GM12878 (cell line): ENCODE measurements around the gene IGLON5. TPM values are rescaled to one million over a fixed set of nuclear protein-coding genes. Genes with fewer than 3 reads are reported as not detected.

Source experiments
- ATAC-seq: fragments of 200-7000 bp; cut with Tn5 transposase; 3 replicates; pipeline ENCODE4 v1.9.1; 2020; ENCODE audit warnings: mild to moderate bottlenecking, moderate library complexity
- BruUV-seq: library from RNA; stranded (reverse); fragments of 400-500 nt; replicated peaks from 2 replicates; lab custom pipeline; 2021; lab: Mats Ljungman, UMichigan
- CTCF ChIA-PET: fragments of 300-600 bp; sonication (Branson Sonifier 250); formaldehyde crosslinking; extraction: SDS; loops from one replicate; lab custom pipeline; 2021; ENCODE audit warnings: inconsistent platforms; lab: Yijun Ruan, JAX
- POLR2A ChIA-PET: fragments of 350-600 bp; formaldehyde crosslinking; extraction: SDS; loops from one replicate; lab custom pipeline; 2021; ENCODE audit warnings: inconsistent platforms; lab: Charles Lee
- RAD21 ChIA-PET: fragments of 300-600 bp; sonication (Branson Sonifier 250); formaldehyde crosslinking; loops from one replicate; lab custom pipeline; 2023; ENCODE audit warnings: antibody characterized with exemption; ENCODE audit not compliant: unreplicated experiment; lab: Charles Lee
- SMC1A ChIA-PET: fragments of 300-600 bp; sonication (Branson Sonifier 250); formaldehyde crosslinking; loops from one replicate; lab custom pipeline; 2023; ENCODE audit not compliant: unreplicated experiment, uncharacterized antibody; lab: Charles Lee
- DNase-seq: peaks from one replicate; pipeline ENCODE4 v3.0.0-alpha.2; 2011; ENCODE audit warnings: low read depth, low spot score
- FAIRE-seq: peaks from 3 replicates; lab custom pipeline; 2011; peaks lifted over from hg19 to GRCh38; lab: Jason Lieb, UNC
- H2AFZ ChIP-seq: 2 replicates; pipeline ENCODE4 v1.6.0; 2011; ENCODE audit warnings: low read depth, low read length, control low read depth; ENCODE audit not compliant: control insufficient read depth
- H3K27ac ChIP-seq: 2 replicates; pipeline ENCODE4 v1.5.1; 2011; ENCODE audit warnings: control low read depth; ENCODE audit not compliant: control insufficient read depth, insufficient read depth
- H3K27me3 ChIP-seq, 2 experiments: replicated peaks in 1 of 2; 2 replicates each; pipeline versions ENCODE4 v1.6.0 to v1.6.1; 2011; ENCODE audit warnings: low read length in 1 of 2; ENCODE audit not compliant: control insufficient read depth in 2 of 2, insufficient read depth in 2 of 2
- H3K36me3 ChIP-seq, 2 experiments: 2 replicates each; pipeline ENCODE4 v1.5.1; 2011; ENCODE audit warnings: low read length in 1 of 2; ENCODE audit not compliant: control insufficient read depth in 2 of 2, insufficient read depth in 2 of 2
- H3K4me1 ChIP-seq: 2 replicates; pipeline ENCODE4 v1.6.1; 2011; ENCODE audit warnings: mild to moderate bottlenecking, low read length, moderate library complexity, mixed read lengths; ENCODE audit not compliant: control insufficient read depth, insufficient read depth
- H3K4me2 ChIP-seq: 2 replicates; pipeline ENCODE4 v1.6.0; 2011; ENCODE audit warnings: control low read depth; ENCODE audit not compliant: control insufficient read depth, insufficient read depth
- H3K4me3 ChIP-seq: fragments of 200-600 bp; sonication (generic); 2 replicates; pipeline ENCODE4 v1.5.1; 2016
- H3K79me2 ChIP-seq: 2 replicates; pipeline ENCODE4 v1.6.0; 2011; ENCODE audit warnings: low read length; ENCODE audit not compliant: control insufficient read depth, insufficient read depth
- H3K9ac ChIP-seq: 2 replicates; pipeline ENCODE4 v1.8.0; 2011; ENCODE audit warnings: low read length, control low read depth, mixed read lengths; ENCODE audit not compliant: control insufficient read depth, insufficient read depth
- H3K9me3 ChIP-seq: replicated peaks from 3 replicates; pipeline ENCODE4 v1.5.1; 2011; ENCODE audit warnings: mild to moderate bottlenecking, low read length; ENCODE audit not compliant: control insufficient read depth, insufficient read depth
- H4K20me1 ChIP-seq: 2 replicates; pipeline ENCODE4 v1.6.0; 2011; ENCODE audit not compliant: control insufficient read depth, insufficient read depth
- HDGF ChIP-seq: fragments of 450-650 bp; IDR thresholded peaks from 2 replicates; pipeline ENCODE4 v1.6.1; 2016; ENCODE audit warnings: antibody characterized with exemption
- REST ChIP-seq: IDR thresholded peaks from 2 replicates; pipeline ENCODE4 v1.6.1; 2012; ENCODE audit warnings: mild to moderate bottlenecking, low read depth, low read length
- WGBS: methylation state at CpG from one replicate; pipeline ENCODE4 v1.1.6; 2016; ENCODE audit warnings: low lambda C conversion rate; ENCODE audit not compliant: insufficient replicate concordance, insufficient coverage; ENCODE audit errors: missing lambda C conversion rate; 5-methylcytosine and 5-hydroxymethylcytosine counted together
- in situ Hi-C: fragments of 300-500 bp; cut with MboI; formaldehyde crosslinking; loops from 9 replicates; pipeline ENCODE4 v1.14.3; 2018; ENCODE audit warnings: mixed read lengths
- intact Hi-C: fragments of 100-400 bp; cut with micrococcal nuclease; formaldehyde crosslinking; loops from one replicate; pipeline ENCODE4 v1.14.2; 2022; ENCODE audit not compliant: unreplicated experiment
- polyA plus RNA-seq, 11 experiments: library from polyadenylated mRNA; depleted of rRNA in 4 of 11; unstranded in 6 of 11; stranded (reverse) in 5 of 11; fragments of >200 nt; fragmentation: Nextera tagmentation in 4 of 11; fragmentation: Illumina TruSeq in 1 of 11; extraction: Ambion mirVana in 4 of 11; extraction: Trizol in 1 of 11; gene quantifications; 1 replicate in 1 of 11; 2 replicates in 10 of 11; pipeline versions ENCODE4 v1.2.1 to v1.2.3, GENCODE V29; 2011 to 2016; ENCODE audit warnings: inconsistent platforms in 2 of 11, missing spikeins in 2 of 11, low read depth in 1 of 11
- total RNA-seq, 4 experiments: library from RNA; depleted of rRNA in 3 of 4; stranded (reverse); fragments of >200 nt in 3 of 4; fragmentation: Illumina TruSeq in 1 of 4; extraction: Trizol in 1 of 4; gene quantifications; 2 replicates each; pipeline versions ENCODE4 v1.2.1 to v1.2.3, GENCODE V29; 2013 to 2021

The IGLON5 gene
- total and polyA plus RNA-seq, 10 of the 15 experiments (the other 5 are each of a cell fraction or from before 2014, with no cell fraction given), result not detected

- TF ChIP-seq HDGF, result no peak
- TF ChIP-seq REST, result peak; percentile 78; the same call in 1 of the 2 replicates
- RAD21 ChIA-PET, result no interaction called here
- FAIRE-seq (no peak), ATAC-seq (no peak), DNase-seq (no peak)
- no TSS peak for BruUV-seq
- H3K4me3 ChIP-seq, result no peak overlapping the region
- no peak overlapping the region for H3K27ac ChIP-seq
- CTCF ChIA-PET, result no interaction called here
- no peaks in the 10 kb centered on the region for H3K36me3 ChIP-seq
- H3K79me2 ChIP-seq, result no peaks in the 10 kb centered on the region
- POLR2A ChIA-PET, result no interaction called here
- no peaks in the 10 kb centered on the region for H3K4me1 ChIP-seq
- SMC1A ChIA-PET, result no interaction called here
- intact Hi-C loops, result no loop called here
- H2AFZ ChIP-seq, result no peak overlapping the region
- H4K20me1 ChIP-seq, result no peaks in the 10 kb centered on the region
- WGBS, result 29% methylated on average over 23 of the region's 23 CpGs
- H3K9me3 ChIP-seq, result no peaks in the 10 kb centered on the region; the same call in 2 of the 3 replicates
- no peak overlapping the region for H3K4me2 ChIP-seq
- no peak overlapping the region for H3K9ac ChIP-seq
- H3K27me3 ChIP-seq, result peaks cover 0 to 5% of the 10 kb centered on the region in 2 experiments; a peak in 1 of 4 replicates
- in situ Hi-C loops, result no loop called here
These were observed 7.5 kb downstream of the IGLON5 start for GRCh38 chr19:51318687-51319648.
